Measurements from ENCODE around the gene GPX4. TPM values are rescaled to one million over a fixed set of nuclear protein-coding genes. Genes with fewer than 3 reads are reported as not detected.

The GPX4 gene
- total and polyA plus RNA-seq, 9 of the 15 experiments (the other 6 are each of a cell fraction or from before 2014, with no cell fraction given), result 61.4 to 661 (median 349) TPM

DNA sequence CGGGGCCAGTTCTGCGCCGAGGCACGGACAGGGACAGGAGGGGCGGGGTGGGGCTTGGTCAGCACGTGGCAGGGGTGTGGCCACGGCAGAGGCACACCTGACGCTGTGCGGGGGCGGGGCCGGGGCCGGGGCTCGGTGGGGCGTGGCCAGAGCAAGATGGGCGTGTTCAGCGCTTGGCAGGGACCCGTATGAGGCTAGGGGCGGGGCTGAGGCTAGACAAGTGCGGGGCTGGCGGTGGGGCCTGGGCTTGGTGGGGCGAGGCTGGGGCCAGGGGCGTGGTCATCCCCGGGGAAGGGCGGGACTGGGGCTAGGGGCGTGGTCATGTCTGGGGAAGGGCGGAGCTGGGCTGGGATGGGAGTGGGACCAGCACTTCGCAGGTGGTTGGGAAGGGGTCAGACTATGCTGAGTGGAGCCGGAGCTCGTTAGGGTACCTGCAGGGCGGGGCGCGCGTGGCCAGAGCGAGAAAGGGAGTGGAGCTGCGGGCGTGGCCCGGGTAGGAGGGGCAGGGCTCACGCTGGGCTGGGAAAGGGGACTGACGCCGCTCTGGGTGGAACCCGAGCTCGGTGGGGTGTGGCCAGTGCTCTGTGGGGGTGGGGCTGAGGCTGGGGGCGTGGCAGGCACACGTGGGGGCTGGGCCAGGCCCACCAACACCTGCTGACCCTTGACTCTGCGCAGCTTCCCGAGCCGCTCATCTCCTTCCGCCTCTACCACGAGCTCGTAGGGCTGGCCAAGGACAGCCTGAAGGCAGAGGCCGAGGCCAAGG lies 21.4 kb upstream of the GPX4 start (continued):
- TF ChIP-seq HSF4 (CRISPR knock-in tag; IDR thresholded peaks at IDR 0.05; ENCODE audit: borderline replicate concordance) (no peak), ETS1 (conservative IDR thresholded peaks at IDR 0.05; ENCODE audit: control insufficient read depth, low read depth, low read length) (peak; percentile 83), CC2D1A (IDR thresholded peaks at IDR 0.05) (no peak), EGR1 (conservative IDR thresholded peaks at IDR 0.05) (peak; percentile 56), ZNF830 (CRISPR knock-in tag; IDR thresholded peaks at IDR 0.05) (no peak), TFAM (CRISPR knock-in tag; conservative IDR thresholded peaks at IDR 0.05) (no peak), HNRNPK (IDR thresholded peaks at IDR 0.05; ENCODE audit: low read depth, low read length, poor library complexity, severe bottlenecking) (no peak), TAL1 (IDR thresholded peaks at IDR 0.05) (no peak), HDAC8 (tag; IDR thresholded peaks at IDR 0.05) (no peak), COPS2 (conservative IDR thresholded peaks at IDR 0.05) (no peak), FOXM1 (IDR thresholded peaks at IDR 0.05; ENCODE audit: low read depth) (no peak), FOXM1 (CRISPR knock-in tag; IDR thresholded peaks at IDR 0.05; ENCODE audit: low read depth) (peak; percentile 84; the same call in 1 of the 2 replicates), ARHGAP35 (IDR thresholded peaks at IDR 0.05; ENCODE audit: partially characterized antibody) (no peak), MYC (IDR thresholded peaks at IDR 0.05; ENCODE audit: low read depth, low read length) (peak; percentile 53), MYC (CRISPR knock-in tag; IDR thresholded peaks at IDR 0.05; ENCODE audit: borderline replicate concordance, low read depth) (no peak), PYGO2 (tag; IDR thresholded peaks at IDR 0.05) (no peak), RBBP5 (IDR thresholded peaks at IDR 0.05; ENCODE audit: borderline replicate concordance, insufficient read depth, low read length, poor library complexity, severe bottlenecking) (peak; percentile 62), STAT5B (CRISPR knock-in tag; IDR thresholded peaks at IDR 0.05) (no peak), ZNF644 (tag; IDR thresholded peaks at IDR 0.05; ENCODE audit: low read depth) (no peak), SAP30 (IDR thresholded peaks at IDR 0.05; ENCODE audit: borderline replicate concordance, insufficient read depth, low read depth, low read length, poor library complexity, severe bottlenecking) (peak; percentile 92), ATF1 (CRISPR knock-in tag; IDR thresholded peaks at IDR 0.05) (no peak), ATF1 (tag; IDR thresholded peaks at IDR 0.05) (peak; percentile 40; the same call in 1 of the 2 replicates)
- TF ChIP-seq, protein P1, sequence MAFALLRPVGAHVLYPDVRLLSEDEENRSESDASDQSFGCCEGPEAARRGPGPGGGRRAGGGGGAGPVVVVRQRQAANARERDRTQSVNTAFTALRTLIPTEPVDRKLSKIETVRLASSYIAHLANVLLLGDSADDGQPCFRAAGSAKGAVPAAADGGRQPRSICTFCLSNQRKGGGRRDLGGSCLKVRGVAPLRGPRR (CRISPR knock-in tag; IDR thresholded peaks at IDR 0.05), result no peak
- TF ChIP-seq, protein P2, sequence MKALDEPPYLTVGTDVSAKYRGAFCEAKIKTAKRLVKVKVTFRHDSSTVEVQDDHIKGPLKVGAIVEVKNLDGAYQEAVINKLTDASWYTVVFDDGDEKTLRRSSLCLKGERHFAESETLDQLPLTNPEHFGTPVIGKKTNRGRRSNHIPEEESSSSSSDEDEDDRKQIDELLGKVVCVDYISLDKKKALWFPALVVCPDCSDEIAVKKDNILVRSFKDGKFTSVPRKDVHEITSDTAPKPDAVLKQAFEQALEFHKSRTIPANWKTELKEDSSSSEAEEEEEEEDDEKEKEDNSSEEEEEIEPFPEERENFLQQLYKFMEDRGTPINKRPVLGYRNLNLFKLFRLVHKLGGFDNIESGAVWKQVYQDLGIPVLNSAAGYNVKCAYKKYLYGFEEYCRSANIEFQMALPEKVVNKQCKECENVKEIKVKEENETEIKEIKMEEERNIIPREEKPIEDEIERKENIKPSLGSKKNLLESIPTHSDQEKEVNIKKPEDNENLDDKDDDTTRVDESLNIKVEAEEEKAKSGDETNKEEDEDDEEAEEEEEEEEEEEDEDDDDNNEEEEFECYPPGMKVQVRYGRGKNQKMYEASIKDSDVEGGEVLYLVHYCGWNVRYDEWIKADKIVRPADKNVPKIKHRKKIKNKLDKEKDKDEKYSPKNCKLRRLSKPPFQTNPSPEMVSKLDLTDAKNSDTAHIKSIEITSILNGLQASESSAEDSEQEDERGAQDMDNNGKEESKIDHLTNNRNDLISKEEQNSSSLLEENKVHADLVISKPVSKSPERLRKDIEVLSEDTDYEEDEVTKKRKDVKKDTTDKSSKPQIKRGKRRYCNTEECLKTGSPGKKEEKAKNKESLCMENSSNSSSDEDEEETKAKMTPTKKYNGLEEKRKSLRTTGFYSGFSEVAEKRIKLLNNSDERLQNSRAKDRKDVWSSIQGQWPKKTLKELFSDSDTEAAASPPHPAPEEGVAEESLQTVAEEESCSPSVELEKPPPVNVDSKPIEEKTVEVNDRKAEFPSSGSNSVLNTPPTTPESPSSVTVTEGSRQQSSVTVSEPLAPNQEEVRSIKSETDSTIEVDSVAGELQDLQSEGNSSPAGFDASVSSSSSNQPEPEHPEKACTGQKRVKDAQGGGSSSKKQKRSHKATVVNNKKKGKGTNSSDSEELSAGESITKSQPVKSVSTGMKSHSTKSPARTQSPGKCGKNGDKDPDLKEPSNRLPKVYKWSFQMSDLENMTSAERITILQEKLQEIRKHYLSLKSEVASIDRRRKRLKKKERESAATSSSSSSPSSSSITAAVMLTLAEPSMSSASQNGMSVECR (CRISPR knock-in tag; IDR thresholded peaks at IDR 0.05), result peak; percentile 94
